GM21381 (cell line): ENCODE results near the gene ENAH.
"Not testable (repeated sequence)": the region's sequence is repeated elsewhere in the genome, so short reads cannot be mapped to it uniquely, and the experiment has no call there.

ENCODE experiments used
- ATAC-seq: cut with Tn5 transposase; IDR thresholded peaks from one replicate; pipeline ENCODE4 v1.9.1; 2021; ENCODE audit warnings: mild to moderate bottlenecking, moderate library complexity; ENCODE audit not compliant: unreplicated experiment

Gene ENAH

GRCh38 chr1:225652729-225653462 lies at the start of gene ENAH:
TSS of gene ENAH (minus strand) at chr1:225653123. CDS start at chr1:225652690, 433 bp downstream.
- ATAC-seq: peak; percentile 64

GRCh38 chr1:225700889-225701465 lies 48.1 kb upstream of the ENAH start:
- no peak for ATAC-seq

- ATAC-seq: no peak
Measured at GRCh38 chr1:225700164-225700821, 47.4 kb upstream of the ENAH start.

DNA sequence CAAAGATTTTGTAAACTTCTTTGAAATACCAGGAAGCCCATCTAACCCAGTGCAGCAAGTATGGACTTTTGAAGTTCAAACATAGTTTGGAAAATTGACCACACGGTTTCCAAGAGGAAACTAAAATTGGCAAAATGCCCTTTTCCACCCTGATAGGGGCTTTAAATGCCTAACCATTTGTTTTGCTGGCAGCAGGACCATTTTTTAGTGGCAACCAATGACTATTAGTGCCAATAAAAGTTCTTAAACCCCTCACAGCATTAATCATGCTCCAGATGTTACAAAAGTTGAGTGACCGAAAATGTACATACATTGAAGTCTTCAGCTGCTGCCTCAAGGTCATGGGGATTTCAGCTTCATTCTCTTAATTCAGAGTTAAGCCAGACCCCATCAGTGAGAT lies 46.4 kb upstream of the ENAH start:
- ATAC-seq: no peak

GRCh38 chr1:225698194-225698593 lies 45.3 kb upstream of the ENAH start:
- ATAC-seq: not testable (repeated sequence)

- no peak for ATAC-seq
Measured at GRCh38 chr1:225697428-225697827, 44.5 kb upstream of the ENAH start.

- ATAC-seq: no peak
Measured at GRCh38 chr1:225695578-225696337, 42.8 kb upstream of the ENAH start.

GRCh38 chr1:225694151-225694603 lies 41.3 kb upstream of the ENAH start:
- ATAC-seq: no peak

- not testable (repeated sequence) for ATAC-seq
Measured at GRCh38 chr1:225693697-225694096, 40.8 kb upstream of the ENAH start.

- no peak for ATAC-seq
Measured at GRCh38 chr1:225693085-225693696, 40.3 kb upstream of the ENAH start.

DNA sequence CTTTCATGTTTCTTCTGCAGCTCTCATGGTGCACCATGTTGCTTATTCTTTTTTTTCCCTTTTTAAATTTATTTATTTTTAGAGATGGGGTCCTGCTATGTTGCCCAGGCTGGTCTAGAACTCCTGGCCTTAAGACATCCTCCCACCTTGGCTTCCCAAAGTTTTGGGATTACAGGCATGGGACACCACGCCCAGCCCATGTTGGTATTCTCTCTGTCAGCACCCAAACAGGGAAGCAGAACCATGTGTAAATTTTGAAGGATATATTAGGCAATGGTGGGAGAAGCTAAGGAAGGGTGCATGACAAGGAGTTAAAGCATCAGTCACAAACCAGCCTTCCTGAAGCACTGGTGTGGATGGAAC lies 39.6 kb upstream of the ENAH start:
- ATAC-seq: no peak

DNA sequence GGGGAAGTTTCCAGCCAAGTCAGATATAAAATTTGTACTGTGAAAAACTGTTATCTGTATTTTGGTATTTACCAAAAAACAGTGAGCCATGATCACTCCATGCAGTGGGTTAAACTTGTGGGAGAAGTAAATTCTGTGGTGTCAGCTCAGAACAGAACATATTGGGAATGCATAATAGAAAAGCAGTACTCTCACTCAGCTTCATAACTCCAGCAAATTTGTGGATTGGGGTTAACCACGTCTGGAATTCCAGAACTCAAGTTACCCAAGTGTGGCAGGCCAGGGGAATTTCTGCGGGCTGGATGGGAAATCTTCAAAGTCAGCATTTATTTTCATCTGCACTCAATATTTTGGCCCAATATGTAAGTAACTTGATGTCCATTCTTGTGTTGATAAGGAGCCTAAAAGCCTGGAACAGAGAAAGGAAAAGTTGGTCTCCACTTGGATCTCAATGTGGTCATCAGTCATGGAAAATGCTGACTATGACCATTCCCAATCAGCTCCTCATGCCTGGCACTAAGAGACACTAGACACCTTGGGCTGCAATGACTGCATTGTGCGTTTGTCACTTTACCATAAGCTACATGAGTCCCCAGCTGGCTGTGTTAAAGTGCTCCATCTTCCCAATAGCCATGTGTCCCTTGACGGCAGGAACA lies 39.1 kb upstream of the ENAH start:
- ATAC-seq: no peak

- ATAC-seq: no peak
Measured at GRCh38 chr1:225691377-225691776, 38.5 kb upstream of the ENAH start.

DNA sequence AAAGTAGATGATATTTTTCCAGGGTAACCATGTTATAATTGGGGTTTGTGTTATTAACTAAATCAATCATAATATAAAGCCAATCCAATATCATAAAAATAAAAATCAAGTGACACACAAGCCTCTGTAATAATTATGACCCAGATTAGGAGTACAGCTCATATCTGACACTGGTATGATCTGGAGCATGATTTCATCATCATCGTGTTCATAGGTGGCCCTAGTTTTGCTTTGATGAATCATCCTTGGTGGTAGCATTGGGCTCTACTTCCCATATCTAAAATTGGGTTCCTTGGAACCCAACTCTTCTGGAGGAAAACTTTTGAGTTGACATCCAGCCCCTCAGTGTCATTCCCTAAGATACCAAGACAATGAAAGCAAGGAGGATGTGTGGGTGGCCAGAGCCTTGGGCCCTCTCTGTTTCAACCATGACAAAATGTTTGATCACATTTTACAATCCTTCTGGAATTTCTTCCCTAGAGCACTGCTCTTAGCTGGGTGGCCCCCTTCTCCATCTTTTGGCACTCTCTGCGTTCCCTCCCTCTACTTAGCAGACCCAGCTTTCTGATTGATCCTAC lies 37.0 kb upstream of the ENAH start:
- ATAC-seq: no peak

- ATAC-seq: no peak
Measured at GRCh38 chr1:225688345-225688744, 35.4 kb upstream of the ENAH start.

GRCh38 chr1:225685476-225686176 lies 32.7 kb upstream of the ENAH start:
- no peak for ATAC-seq

- no peak for ATAC-seq
Measured at GRCh38 chr1:225684741-225685140, 31.8 kb upstream of the ENAH start.

DNA sequence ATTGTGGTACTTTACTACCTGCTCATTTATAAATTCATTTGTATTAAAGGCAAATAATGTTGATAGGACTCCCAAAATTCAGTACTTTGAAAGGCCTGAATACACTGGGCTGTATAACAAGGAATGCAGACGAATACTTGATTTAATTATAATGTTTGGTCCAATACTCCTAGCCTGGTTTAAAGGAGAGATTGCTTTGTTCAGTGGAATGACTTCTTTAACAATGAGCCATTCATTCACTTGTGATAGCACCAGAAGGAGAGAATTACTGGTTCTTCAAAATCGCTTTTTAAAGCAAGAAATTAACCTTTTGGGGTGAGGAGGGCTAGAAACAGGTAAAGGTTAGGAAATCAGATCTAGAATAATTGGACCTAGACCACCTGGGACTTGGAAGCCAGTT lies 28.3 kb upstream of the ENAH start:
- no peak for ATAC-seq

GRCh38 chr1:225678545-225678944 lies 25.6 kb upstream of the ENAH start:
- no peak for ATAC-seq
